OCI-LY7 (cell line): ENCODE results near the gene APH1B. TPM values are rescaled to one million over a fixed set of nuclear protein-coding genes. Genes with fewer than 3 reads are reported as not detected.
"Not testable (repeated sequence)": the region's sequence is repeated elsewhere in the genome, so short reads cannot be mapped to it uniquely, and the experiment has no call there.

Source experiments
- BruUV-seq: library from RNA; stranded (reverse); fragments of 400-500 nt; replicated peaks from 2 replicates; lab custom pipeline; 2021; lab: Mats Ljungman, UMichigan
- CTCF ChIA-PET: fragments of 300-600 bp; sonication (Branson Sonifier 250); formaldehyde crosslinking; loops from one replicate; lab custom pipeline; 2022; ENCODE audit warnings: antibody characterized with exemption; ENCODE audit not compliant: unreplicated experiment; lab: Charles Lee
- POLR2A ChIA-PET: fragments of 300-600 bp; sonication (Branson Sonifier 250); formaldehyde crosslinking; loops from one replicate; lab custom pipeline; 2022; ENCODE audit warnings: antibody characterized with exemption; lab: Charles Lee
- DNase-seq: peaks from one replicate; pipeline ENCODE4 v3.0.0-alpha.2; 2015; ENCODE audit warnings: low spot score
- H2AFZ ChIP-seq: fragments of 200-600 bp; sonication (generic), shearing (Covaris generic); 2 replicates; pipeline ENCODE4 v1.6.1; 2014; ENCODE audit warnings: mild to moderate bottlenecking, antibody characterized with exemption, low read length, moderate library complexity
- H3K27ac ChIP-seq: fragments of 200-600 bp; sonication (generic); 2 replicates; pipeline ENCODE4 v1.5.1; 2014; ENCODE audit warnings: mixed run types, low read depth, mild to moderate bottlenecking, moderate library complexity, low read length, inconsistent platforms; ENCODE audit not compliant: poor library complexity, severe bottlenecking
- H3K36me3 ChIP-seq: fragments of 200-600 bp; sonication (generic); 2 replicates; pipeline ENCODE4 v1.6.1; 2014; ENCODE audit warnings: mild to moderate bottlenecking, antibody characterized with exemption, low read length, moderate library complexity, mixed read lengths; ENCODE audit not compliant: insufficient read depth
- H3K4me1 ChIP-seq: fragments of 200-600 bp; sonication (generic); 2 replicates; pipeline ENCODE4 v1.5.1; 2014; ENCODE audit warnings: mild to moderate bottlenecking, low read length; ENCODE audit not compliant: insufficient read depth, poor library complexity, severe bottlenecking
- H3K4me2 ChIP-seq: fragments of 200-600 bp; sonication (generic); 2 replicates; pipeline ENCODE4 v1.6.1; 2014; ENCODE audit warnings: mild to moderate bottlenecking, low read length
- H3K4me3 ChIP-seq: fragments of 200-600 bp; sonication (generic); 2 replicates; pipeline ENCODE4 v1.5.1; 2014; ENCODE audit warnings: mild to moderate bottlenecking, low read depth, low read length; ENCODE audit not compliant: poor library complexity, severe bottlenecking
- H3K79me2 ChIP-seq: fragments of 200-600 bp; sonication (generic); 2 replicates; pipeline ENCODE4 v1.6.1; 2016; ENCODE audit warnings: low read depth, mild to moderate bottlenecking, low read length, moderate library complexity, mixed read lengths; ENCODE audit not compliant: insufficient read depth
- H3K9me2 ChIP-seq: fragments of 200-600 bp; sonication (generic); 2 replicates; pipeline ENCODE4 v1.6.1; 2016; ENCODE audit warnings: mild to moderate bottlenecking, low read length, mixed read lengths; ENCODE audit not compliant: insufficient read depth
- H3K9me3 ChIP-seq: fragments of 200-600 bp; sonication (generic); 2 replicates; pipeline ENCODE4 v1.6.1; 2014; ENCODE audit warnings: mild to moderate bottlenecking, mixed run types, low read length, mixed read lengths
- H4K20me1 ChIP-seq: fragments of 200-600 bp; sonication (generic); 2 replicates; pipeline ENCODE4 v1.6.1; 2014; ENCODE audit warnings: mild to moderate bottlenecking, antibody characterized with exemption, low read length, moderate library complexity, mixed read lengths; ENCODE audit not compliant: insufficient read depth
- EZH2phosphoT487 ChIP-seq: fragments of 200-600 bp; sonication (generic); IDR thresholded peaks from 2 replicates; pipeline ENCODE4 v1.6.1; 2018; ENCODE audit warnings: low read depth, borderline replicate concordance, mild to moderate bottlenecking, mixed run types, antibody characterized with exemption, low read length, moderate library complexity, mixed read lengths
- intact Hi-C: fragments of 100-400 bp; cut with micrococcal nuclease; formaldehyde crosslinking; loops from one replicate; pipeline ENCODE4 v1.10.0; 2022; ENCODE audit not compliant: unreplicated experiment
- total RNA-seq, 2 experiments: library from RNA; depleted of rRNA in 1 of 2; stranded (reverse); fragments of >200 nt in 1 of 2; shearing (Covaris generic) in 1 of 2; gene quantifications; 2 replicates each; pipeline ENCODE4 v1.2.3, GENCODE V29; 2014 to 2022
- TF ChIP-seq, protein P1 (sequence below): fragments of 200-600 bp; sonication (generic); conservative IDR thresholded peaks from 2 replicates; pipeline ENCODE4 v1.5.1; 2014; ENCODE audit warnings: mild to moderate bottlenecking, antibody characterized with exemption, low read length, moderate library complexity, mixed read lengths

Gene APH1B
- total RNA-seq, 2 experiments from 2014 or later = 8.3 to 24.1 TPM

DNA sequence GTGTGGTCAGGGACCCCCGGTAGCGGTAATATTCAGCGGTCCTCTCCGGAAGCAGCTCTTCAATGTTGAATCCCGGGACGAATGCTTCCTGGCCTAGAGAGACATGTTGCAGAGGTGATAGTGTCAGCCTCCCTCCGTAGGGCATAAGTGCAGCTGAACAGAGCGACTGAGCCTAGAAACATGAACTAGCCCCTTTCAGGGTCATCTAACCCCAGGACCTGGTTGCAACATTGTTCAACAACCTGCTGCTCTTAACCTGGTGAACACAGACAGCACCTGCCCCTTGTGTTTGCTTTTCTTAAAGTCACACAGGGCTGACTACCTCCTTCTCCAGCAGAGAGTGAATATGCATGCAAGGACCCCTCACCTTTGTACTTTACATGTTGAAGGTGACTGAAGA, 62.9 kb downstream of the APH1B start:
- no TSS peak for BruUV-seq
- TF ChIP-seq EZH2phosphoT487 = no peak
- TF ChIP-seq, protein P1, sequence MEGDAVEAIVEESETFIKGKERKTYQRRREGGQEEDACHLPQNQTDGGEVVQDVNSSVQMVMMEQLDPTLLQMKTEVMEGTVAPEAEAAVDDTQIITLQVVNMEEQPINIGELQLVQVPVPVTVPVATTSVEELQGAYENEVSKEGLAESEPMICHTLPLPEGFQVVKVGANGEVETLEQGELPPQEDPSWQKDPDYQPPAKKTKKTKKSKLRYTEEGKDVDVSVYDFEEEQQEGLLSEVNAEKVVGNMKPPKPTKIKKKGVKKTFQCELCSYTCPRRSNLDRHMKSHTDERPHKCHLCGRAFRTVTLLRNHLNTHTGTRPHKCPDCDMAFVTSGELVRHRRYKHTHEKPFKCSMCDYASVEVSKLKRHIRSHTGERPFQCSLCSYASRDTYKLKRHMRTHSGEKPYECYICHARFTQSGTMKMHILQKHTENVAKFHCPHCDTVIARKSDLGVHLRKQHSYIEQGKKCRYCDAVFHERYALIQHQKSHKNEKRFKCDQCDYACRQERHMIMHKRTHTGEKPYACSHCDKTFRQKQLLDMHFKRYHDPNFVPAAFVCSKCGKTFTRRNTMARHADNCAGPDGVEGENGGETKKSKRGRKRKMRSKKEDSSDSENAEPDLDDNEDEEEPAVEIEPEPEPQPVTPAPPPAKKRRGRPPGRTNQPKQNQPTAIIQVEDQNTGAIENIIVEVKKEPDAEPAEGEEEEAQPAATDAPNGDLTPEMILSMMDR = no peak
- Histone ChIP-seq H3K9me2 (no peaks in the 10 kb centered on the region), H3K9me3 (no peaks in the 10 kb centered on the region), H3K4me1 (no peaks in the 10 kb centered on the region), H2AFZ (no peak overlapping the region), H3K79me2 (no peaks in the 10 kb centered on the region), H3K4me2 (no peak overlapping the region), H3K36me3 (no peaks in the 10 kb centered on the region), H4K20me1 (no peaks in the 10 kb centered on the region), H3K27ac (no peak overlapping the region), H3K4me3 (no peak overlapping the region)
- ChIA-PET CTCF (no interaction called here), POLR2A (no interaction called here)
- intact Hi-C loops = no loop called here
- no peak for DNase-seq

DNA sequence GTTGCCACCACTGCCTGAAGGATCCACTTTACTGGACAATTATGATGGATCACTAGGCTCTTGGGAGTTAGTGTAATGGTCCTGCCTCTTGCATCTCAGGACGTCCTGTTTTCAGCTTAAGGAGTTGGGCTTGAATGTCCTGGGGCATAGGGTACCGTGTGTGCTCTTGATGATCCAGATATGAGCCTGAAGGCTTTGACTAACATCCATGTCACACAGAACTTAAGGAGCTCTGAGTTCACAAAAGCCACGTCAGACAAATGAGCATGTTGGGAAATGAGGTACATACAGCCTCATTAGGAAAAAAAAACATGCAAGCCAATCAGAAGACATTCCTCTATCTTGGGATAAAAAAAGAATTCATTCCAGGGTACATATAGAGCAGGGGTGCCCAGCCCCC, 63.5 kb downstream of the APH1B start:
- no peak overlapping the region for H3K4me3 ChIP-seq
- CTCF ChIA-PET = no interaction called here
- POLR2A ChIA-PET = no interaction called here

DNA sequence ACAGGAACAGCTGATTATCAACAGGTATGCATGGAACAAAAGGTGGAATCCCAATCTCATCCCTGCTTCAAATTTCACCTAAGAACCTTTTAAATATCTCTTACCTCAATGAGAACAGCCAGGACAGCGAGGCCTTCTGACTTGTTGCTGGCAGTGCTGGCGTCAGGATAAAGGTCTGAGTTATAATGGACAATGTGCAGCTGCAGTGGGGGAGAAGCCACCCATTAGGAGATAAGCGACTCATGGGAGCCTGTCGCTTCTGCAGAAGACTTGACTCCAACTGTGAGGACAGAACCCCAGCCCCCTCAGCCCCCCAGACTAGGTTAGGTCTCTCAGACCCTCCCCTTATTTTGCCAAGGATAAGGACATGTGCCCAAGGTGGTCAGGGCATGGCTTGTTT, 64.5 kb downstream of the APH1B start:
- H3K4me3 ChIP-seq = no peak overlapping the region
- no peak overlapping the region for H3K27ac ChIP-seq
- POLR2A ChIA-PET = no interaction called here
- no TSS peak for BruUV-seq
- CTCF ChIA-PET = no interaction called here
- H2AFZ ChIP-seq = no peak overlapping the region
- TF ChIP-seq, protein P1 = no peak
- TF ChIP-seq EZH2phosphoT487 = no peak
- no peaks in the 10 kb centered on the region for H3K9me3 ChIP-seq
- H3K4me1 ChIP-seq = no peaks in the 10 kb centered on the region
- no peak for DNase-seq
- no peaks in the 10 kb centered on the region for H4K20me1 ChIP-seq
- no peak overlapping the region for H3K4me2 ChIP-seq
- no peaks in the 10 kb centered on the region for H3K36me3 ChIP-seq
- no peaks in the 10 kb centered on the region for H3K9me2 ChIP-seq
- no peaks in the 10 kb centered on the region for H3K79me2 ChIP-seq
- intact Hi-C loops = no loop called here

More for the DNA sequence above, 63.5 kb downstream of the APH1B start:
- no peak for DNase-seq
- H3K4me2 ChIP-seq = no peak overlapping the region
- no peaks in the 10 kb centered on the region for H3K79me2 ChIP-seq
- H2AFZ ChIP-seq = no peak overlapping the region
- H3K36me3 ChIP-seq = no peaks in the 10 kb centered on the region
- no peaks in the 10 kb centered on the region for H3K9me2 ChIP-seq
- H3K27ac ChIP-seq = no peak overlapping the region
- no peaks in the 10 kb centered on the region for H3K9me3 ChIP-seq
- no TSS peak for BruUV-seq
- TF ChIP-seq, protein P1 = no peak
- no peak for TF ChIP-seq EZH2phosphoT487
- no peaks in the 10 kb centered on the region for H4K20me1 ChIP-seq
- intact Hi-C loops = no loop called here
- no peaks in the 10 kb centered on the region for H3K4me1 ChIP-seq

DNA sequence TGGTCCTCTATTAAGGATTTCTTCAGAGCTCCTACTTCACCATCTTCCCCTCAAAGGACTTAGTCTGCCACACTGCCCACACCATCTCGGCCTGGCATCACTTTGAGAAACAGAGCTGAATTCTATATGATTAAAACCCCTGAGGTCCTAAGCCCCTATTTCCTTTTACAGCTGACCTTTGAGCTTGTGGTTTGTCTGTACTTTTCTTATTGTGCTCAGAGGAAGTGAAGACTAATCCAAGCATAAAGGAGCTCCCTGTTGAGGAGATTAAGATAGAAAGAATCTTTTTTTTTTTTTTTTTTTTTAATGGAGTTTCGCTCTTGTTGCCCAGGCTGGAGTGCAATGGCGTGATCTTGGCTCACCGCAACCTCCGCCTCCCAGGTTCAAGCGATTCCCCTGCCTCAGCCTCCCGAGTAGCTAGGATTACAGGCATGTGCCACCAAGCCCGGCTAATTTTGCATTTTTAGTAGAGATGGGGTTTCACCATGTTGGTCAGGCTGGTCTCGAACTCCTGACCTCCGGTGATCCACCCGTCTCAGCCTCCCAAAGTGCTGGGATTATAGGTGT, 65.7 kb downstream of the APH1B start:
- BruUV-seq, CTCF ChIA-PET, H3K4me3 ChIP-seq, H2AFZ ChIP-seq, DNase-seq, H3K36me3 ChIP-seq, H3K4me1 ChIP-seq, H3K79me2 ChIP-seq, H3K27ac ChIP-seq, H3K9me3 ChIP-seq, H3K9me2 ChIP-seq, H4K20me1 ChIP-seq, intact Hi-C loops, H3K4me2 ChIP-seq: not testable (repeated sequence)
- POLR2A ChIA-PET = interaction anchor here (0.6 kb wide), 1 partner anchor 873 kb away, joined by 5 read pairs; no protein-coding TSS in a partner anchor
